ENCODE data around the gene TDRD9. TPM values are rescaled to one million over a fixed set of nuclear protein-coding genes. Genes with fewer than 3 reads are reported as not detected.

TDRD9 gene
- total and polyA plus RNA-seq, 8 donors = 0.67 to 28.6 (median 2.5) TPM

GRCh38 chr14:103889313-103890051 lies 38.8 kb upstream of the TDRD9 start:
- WGBS, 2 donors = 62 to 72% methylated on average over 31 of the region's 31 CpGs
- H3K4me3 ChIP-seq = no peak overlapping the region
- no peak for TF ChIP-seq CTCF (IDR thresholded peaks at IDR 0.05)
- no peaks in the 10 kb centered on the region for H3K9me3 ChIP-seq
- H3K27me3 ChIP-seq = no peaks in the 10 kb centered on the region
- H3K27ac ChIP-seq = peak overlapping the region; percentile 28 to 89 (median 81)
- peaks cover 24 to 37% (median 28%) of the 10 kb centered on the region in 3 donors for H3K4me1 ChIP-seq
- DNase-seq = peak in 3 of 6 donors; percentile 54 to 82 (median 71)
- peak in 2 of 4 donors; percentile 11 to 44 for ATAC-seq
- H3K36me3 ChIP-seq = no peaks in the 10 kb centered on the region
- no peak for FAIRE-seq
- intact Hi-C loops (cut with DNase I) = loop anchor here in 1 of 3 donors (10.0 kb wide), 1 partner anchor 45 kb away; the partner anchor contains the start of gene PPP1R13B

- Histone ChIP-seq H3K9me3 (no peaks in the 10 kb centered on the region), H3K4me3 (no peak overlapping the region), H3K27ac (peak overlapping the region; percentile 80 to 89 (median 86)), H3K4me1 (peaks cover 28 to 42% (median 29%) of the 10 kb centered on the region in 3 donors), H3K36me3 (no peaks in the 10 kb centered on the region), H3K27me3 (no peaks in the 10 kb centered on the region)
- FAIRE-seq (no peak), DNase-seq (no peak), ATAC-seq (no peak)
- intact Hi-C loops (cut with DNase I) = loop anchor here in 1 of 3 donors (10.0 kb wide), 1 partner anchor 45 kb away; the partner anchor contains the start of gene PPP1R13B
- 90 to 93% methylated on average over 10 of the region's 10 CpGs for WGBS, 2 donors
- TF ChIP-seq CTCF (IDR thresholded peaks at IDR 0.05) = no peak
Measured at GRCh38 chr14:103890052-103890371, 38.2 kb upstream of the TDRD9 start.

- Histone ChIP-seq H3K27me3 (no peaks in the 10 kb centered on the region), H3K9me3 (no peaks in the 10 kb centered on the region), H3K4me3 (no peak overlapping the region), H3K4me1 (peaks cover 28 to 42% (median 32%) of the 10 kb centered on the region in 3 donors), H3K27ac (peak overlapping the region; percentile 80 to 89 (median 86)), H3K36me3 (no peaks in the 10 kb centered on the region)
- DNase-seq (peak; percentile 85 to 95 (median 90)), ATAC-seq (peak; percentile 74 to 84 (median 78)), FAIRE-seq (no peak)
- intact Hi-C loops (cut with DNase I) = loop anchor here in 1 of 3 donors (10.0 kb wide), 1 partner anchor 46 kb away; the partner anchor contains the start of gene PPP1R13B
- WGBS, 2 donors = 18 to 23% methylated on average over 18 of the region's 18 CpGs
- no peak for TF ChIP-seq CTCF (IDR thresholded peaks at IDR 0.05)
Measured at GRCh38 chr14:103890821-103891666, 37.2 kb upstream of the TDRD9 start.

- Histone ChIP-seq H3K27ac (peak overlapping the region; percentile 80 to 89 (median 86)), H3K4me3 (no peak overlapping the region), H3K4me1 (peaks cover 28 to 44% (median 34%) of the 10 kb centered on the region in 3 donors), H3K36me3 (no peaks in the 10 kb centered on the region), H3K27me3 (no peaks in the 10 kb centered on the region), H3K9me3 (no peaks in the 10 kb centered on the region)
- FAIRE-seq = no peak
- WGBS, 2 donors = 73 to 75% methylated on average over 15 of the region's 15 CpGs
- ATAC-seq = peak in 1 of 4 donors; percentile 36
- intact Hi-C loops (cut with DNase I) = loop anchor here in 1 of 3 donors (10.0 kb wide), 1 partner anchor 47 kb away; the partner anchor contains the start of gene PPP1R13B
- TF ChIP-seq CTCF (IDR thresholded peaks at IDR 0.05) = no peak
- DNase-seq = no peak
Measured at GRCh38 chr14:103891667-103892215, 36.5 kb upstream of the TDRD9 start.
